Mucosa of rectum (tissue), 2 donors: ENCODE results near the gene DLX4.

Experiments used
- H3K27ac ChIP-seq, 2 donors: one replicate each; pipeline ENCODE4 v1.7.0; 2013; ENCODE audit warnings: inconsistent platforms in 2 of 2, low read depth in 2 of 2, low read length in 2 of 2
- H3K27me3 ChIP-seq, 2 donors: one replicate each; pipeline ENCODE4 v1.7.0; 2013; ENCODE audit warnings: low read length in 2 of 2; ENCODE audit not compliant: control insufficient read depth in 2 of 2, insufficient read depth in 2 of 2
- H3K36me3 ChIP-seq, 2 donors: one replicate each; pipeline ENCODE4 v1.7.0; 2013; ENCODE audit warnings: low read length in 2 of 2; ENCODE audit not compliant: control insufficient read depth in 2 of 2, insufficient read depth in 2 of 2
- H3K4me1 ChIP-seq, 2 donors: one replicate each; pipeline ENCODE4 v1.7.0; 2013; ENCODE audit warnings: low read length in 2 of 2, mild to moderate bottlenecking in 1 of 2; ENCODE audit not compliant: control insufficient read depth in 2 of 2, insufficient read depth in 2 of 2
- H3K4me3 ChIP-seq, 2 donors: one replicate each; pipeline ENCODE4 v1.7.0; 2013; ENCODE audit warnings: low read length in 2 of 2
- H3K9ac ChIP-seq, 2 donors: one replicate each; pipeline ENCODE4 v1.7.0; 2013; ENCODE audit warnings: low read length in 2 of 2, low read depth in 1 of 2, mild to moderate bottlenecking in 1 of 2
- H3K9me3 ChIP-seq, 2 donors: one replicate each; pipeline ENCODE4 v1.7.0; 2013; ENCODE audit warnings: low read length in 2 of 2; ENCODE audit not compliant: control insufficient read depth in 2 of 2
- donor health status: healthy.
- donor health status: Normal muscosa, but diverticular disease.

The DLX4 gene

GRCh38 chr17:49930880-49931279 lies 38.1 kb upstream of the DLX4 start:
- Histone ChIP-seq H3K9ac (no peak overlapping the region), H3K27me3 (peaks cover 19 to 20% of the 10 kb centered on the region in 2 donors), H3K27ac (no peak overlapping the region), H3K36me3 (no peaks in the 10 kb centered on the region), H3K9me3 (no peaks in the 10 kb centered on the region), H3K4me3 (no peak overlapping the region), H3K4me1 (no peaks in the 10 kb centered on the region)

GRCh38 chr17:49931416-49932137 lies 37.4 kb upstream of the DLX4 start:
- Histone ChIP-seq H3K36me3 (no peaks in the 10 kb centered on the region), H3K27me3 (peaks cover 19 to 22% of the 10 kb centered on the region in 2 donors), H3K27ac (no peak overlapping the region), H3K4me1 (no peaks in the 10 kb centered on the region), H3K4me3 (no peak overlapping the region), H3K9ac (no peak overlapping the region), H3K9me3 (no peaks in the 10 kb centered on the region)

DNA sequence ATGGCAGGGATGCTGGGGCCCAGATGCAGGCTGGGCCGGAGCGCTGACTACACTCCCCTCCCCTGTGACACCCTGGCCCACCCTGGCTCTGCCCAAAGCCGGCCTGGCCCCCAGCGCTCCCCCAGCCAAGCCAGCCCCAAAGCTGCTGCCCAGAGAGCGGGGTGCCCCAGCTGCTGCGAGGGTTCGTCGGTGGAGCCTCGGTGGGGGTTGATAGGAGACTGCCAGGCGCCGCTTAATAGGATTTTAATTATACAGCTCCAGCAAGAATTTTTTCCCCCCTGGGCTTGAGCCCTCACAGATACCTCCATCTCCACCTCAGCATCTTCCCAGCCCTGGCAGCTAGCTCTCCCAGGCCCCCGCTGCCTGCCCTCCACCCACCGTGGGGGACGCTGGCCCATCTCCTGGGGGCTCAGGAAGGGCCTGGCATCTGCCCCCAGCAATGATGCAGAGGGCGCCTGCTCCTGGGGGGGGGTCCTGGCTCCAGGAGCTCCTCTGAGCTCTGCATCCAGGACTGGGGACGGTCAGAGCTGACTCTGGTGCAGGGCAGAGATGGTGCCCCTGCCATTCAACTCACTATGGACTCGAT lies 36.8 kb upstream of the DLX4 start:
- no peak overlapping the region for H3K27ac ChIP-seq
- no peak overlapping the region for H3K9ac ChIP-seq
- H3K4me3 ChIP-seq = no peak overlapping the region
- H3K36me3 ChIP-seq = no peaks in the 10 kb centered on the region
- H3K27me3 ChIP-seq = peaks cover 19 to 22% of the 10 kb centered on the region in 2 donors
- no peaks in the 10 kb centered on the region for H3K4me1 ChIP-seq
- no peaks in the 10 kb centered on the region for H3K9me3 ChIP-seq

GRCh38 chr17:49932901-49933300 lies 36.1 kb upstream of the DLX4 start:
- Histone ChIP-seq H3K27me3 (peaks cover 19 to 22% of the 10 kb centered on the region in 2 donors), H3K36me3 (no peaks in the 10 kb centered on the region), H3K9me3 (no peaks in the 10 kb centered on the region), H3K4me1 (no peaks in the 10 kb centered on the region), H3K4me3 (no peak overlapping the region), H3K9ac (no peak overlapping the region), H3K27ac (no peak overlapping the region)

DNA sequence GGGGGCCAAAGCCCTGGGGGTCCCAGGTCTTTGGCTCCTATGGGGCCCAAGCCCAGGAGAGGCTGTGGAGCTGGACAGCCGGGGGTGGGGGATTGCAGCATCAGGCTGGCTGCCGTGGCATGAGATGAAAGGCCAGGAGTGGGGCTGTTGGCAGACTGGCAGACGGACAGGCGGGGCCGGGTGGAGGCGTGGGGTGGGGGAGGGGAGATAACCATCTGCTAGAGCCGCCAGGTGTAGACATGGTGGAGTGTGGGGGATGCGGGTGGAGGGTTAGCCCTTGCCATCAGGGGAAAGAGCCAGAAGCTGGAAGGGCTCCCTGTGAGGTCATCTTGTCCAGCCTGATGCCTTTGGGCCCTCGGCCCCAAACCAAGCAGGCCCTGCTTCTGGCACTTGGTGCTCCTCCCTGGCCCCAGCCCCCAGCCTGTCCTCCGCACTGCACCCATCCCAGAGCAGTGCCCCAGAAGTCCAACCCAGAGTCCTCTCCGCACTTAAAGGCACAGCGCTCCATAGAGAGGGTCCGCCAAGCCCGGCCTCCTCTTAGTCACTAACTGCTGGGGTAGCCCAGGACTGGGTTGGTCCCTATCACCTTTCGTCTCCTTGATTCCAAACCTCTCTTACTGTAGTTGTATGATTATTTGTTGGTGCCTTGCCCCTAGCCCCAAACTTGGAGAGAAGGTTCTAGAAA lies 33.3 kb upstream of the DLX4 start:
- Histone ChIP-seq H3K4me1 (no peaks in the 10 kb centered on the region), H3K27me3 (peaks cover 10 to 22% of the 10 kb centered on the region in 2 donors), H3K36me3 (no peaks in the 10 kb centered on the region), H3K4me3 (no peak overlapping the region), H3K27ac (no peak overlapping the region), H3K9me3 (no peaks in the 10 kb centered on the region), H3K9ac (no peak overlapping the region)

- no peak overlapping the region for H3K27ac ChIP-seq
- no peak overlapping the region for H3K9ac ChIP-seq
- H3K4me1 ChIP-seq = no peaks in the 10 kb centered on the region
- H3K4me3 ChIP-seq = no peak overlapping the region
- H3K27me3 ChIP-seq = peaks cover 8 to 23% of the 10 kb centered on the region in 2 donors
- H3K9me3 ChIP-seq = no peaks in the 10 kb centered on the region
- H3K36me3 ChIP-seq = no peaks in the 10 kb centered on the region
Observed at GRCh38 chr17:49936386-49936785, 32.6 kb upstream of the DLX4 start.

DNA sequence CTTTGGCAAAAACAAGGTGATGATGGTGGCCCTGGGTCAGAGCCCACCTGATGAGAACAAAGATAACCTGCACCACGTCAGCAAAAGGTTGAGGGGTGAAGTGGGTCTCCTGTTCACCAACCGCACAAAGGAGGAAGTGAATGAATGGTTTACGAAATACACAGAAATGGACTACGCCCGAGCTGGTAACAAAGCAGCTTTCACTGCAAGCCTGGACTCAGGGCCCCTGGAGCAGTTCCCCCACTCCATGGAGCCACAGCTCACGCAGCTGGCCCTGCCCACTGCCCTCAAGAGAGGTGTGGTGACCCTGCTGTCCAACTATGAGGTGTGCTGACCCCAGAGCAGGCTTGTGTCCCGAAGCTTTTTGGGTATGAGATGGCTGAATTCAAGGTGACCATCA lies 29.7 kb upstream of the DLX4 start:
- peaks cover 11 to 15% of the 10 kb centered on the region in 2 donors for H3K27me3 ChIP-seq
- no peak overlapping the region for H3K27ac ChIP-seq

GRCh38 chr17:49941427-49941826 lies 27.6 kb upstream of the DLX4 start:
- Histone ChIP-seq H3K4me1 (no peaks in the 10 kb centered on the region), H3K9ac (no peak overlapping the region), H3K4me3 (no peak overlapping the region), H3K36me3 (no peaks in the 10 kb centered on the region), H3K27ac (no peak overlapping the region), H3K27me3 (peaks cover 8 to 13% of the 10 kb centered on the region in 2 donors), H3K9me3 (no peaks in the 10 kb centered on the region)

More for the DNA sequence above, 29.7 kb upstream of the DLX4 start:
- no peaks in the 10 kb centered on the region for H3K9me3 ChIP-seq
- H3K36me3 ChIP-seq = no peaks in the 10 kb centered on the region
- H3K4me1 ChIP-seq = no peaks in the 10 kb centered on the region
- H3K4me3 ChIP-seq = no peak overlapping the region
- no peak overlapping the region for H3K9ac ChIP-seq

DNA sequence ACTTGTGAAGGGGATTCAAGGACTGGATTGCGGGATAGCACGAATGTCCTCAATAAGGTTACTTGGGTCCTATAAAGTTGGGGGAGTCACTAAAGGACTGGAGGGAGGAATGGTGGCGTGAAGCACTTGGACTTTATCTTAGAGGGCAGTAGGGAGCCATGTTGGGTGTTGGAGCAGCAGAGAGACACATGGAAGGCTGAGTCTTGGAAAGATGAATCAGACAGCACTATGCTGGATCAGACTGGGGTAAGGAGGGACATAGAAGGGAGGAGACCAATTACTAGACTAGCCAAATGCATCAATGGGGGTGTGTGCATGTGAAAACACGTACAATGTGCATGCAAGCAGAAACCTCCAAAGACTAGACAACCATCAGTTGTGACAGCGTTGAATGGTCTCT lies 26.0 kb upstream of the DLX4 start:
- Histone ChIP-seq H3K27me3 (peaks cover 8 to 13% of the 10 kb centered on the region in 2 donors), H3K9me3 (no peaks in the 10 kb centered on the region), H3K9ac (no peak overlapping the region), H3K36me3 (no peaks in the 10 kb centered on the region), H3K4me1 (no peaks in the 10 kb centered on the region), H3K27ac (no peak overlapping the region), H3K4me3 (no peak overlapping the region)

GRCh38 chr17:49944273-49944870 lies 24.6 kb upstream of the DLX4 start:
- Histone ChIP-seq H3K9ac (no peak overlapping the region), H3K27ac (no peak overlapping the region), H3K4me1 (no peaks in the 10 kb centered on the region), H3K27me3 (peaks cover 13 to 15% of the 10 kb centered on the region in 2 donors), H3K36me3 (no peaks in the 10 kb centered on the region), H3K4me3 (no peak overlapping the region), H3K9me3 (no peaks in the 10 kb centered on the region)
